ENCODE results near the gene USF1. TPM values are rescaled to one million over a fixed set of nuclear protein-coding genes. Genes with fewer than 3 reads are reported as not detected.

USF1 gene
- total and polyA plus RNA-seq, 9 of the 15 experiments (the other 6 are each of a cell fraction or from before 2014, with no cell fraction given): 7.4 to 60.2 (median 54.2) TPM

DNA sequence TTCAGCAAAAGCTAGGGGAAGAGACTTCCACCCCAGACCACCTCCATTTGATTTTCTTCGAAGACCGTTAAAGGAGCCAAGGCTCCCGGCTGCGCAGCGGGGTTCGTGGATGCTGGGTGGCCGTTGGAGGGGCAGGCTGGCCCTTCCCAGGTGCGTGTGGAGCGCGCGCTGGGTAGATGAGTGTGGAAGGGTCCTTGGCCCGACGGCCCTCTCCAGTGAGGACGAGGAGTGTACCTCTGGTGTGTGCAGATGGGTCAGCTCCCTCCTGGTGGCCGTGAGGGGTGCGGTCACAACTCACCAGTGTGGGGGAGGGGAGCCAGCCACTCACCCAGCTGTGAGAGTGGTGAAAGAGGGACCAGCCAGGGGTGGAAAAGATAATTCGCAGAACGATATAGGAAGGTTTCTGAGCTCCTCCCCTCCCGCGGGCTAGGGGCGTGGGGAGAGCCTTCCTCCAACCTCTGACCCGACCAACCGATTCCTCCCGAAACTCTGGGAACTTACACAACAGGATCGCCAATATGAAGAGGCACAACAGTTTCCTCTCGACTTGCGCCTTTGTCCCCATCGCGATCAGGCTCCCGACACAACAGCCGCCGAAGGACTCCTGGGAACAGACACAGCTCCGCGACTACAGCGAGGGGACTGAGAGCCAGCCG, 25.1 kb downstream of the USF1 start, which contains the start of gene F11R (continued):
- TF ChIP-seq POLR2H (tag; IDR thresholded peaks at IDR 0.05; ENCODE audit: low read depth) (0 out of 2 replicates have a peak, but pooled peaks have one; percentile 61), ZNF197 (CRISPR knock-in tag; IDR thresholded peaks at IDR 0.05; ENCODE audit: low read depth) (no peak), KAT8 (IDR thresholded peaks at IDR 0.05; ENCODE audit: low read depth) (no peak), ZNF717 (CRISPR knock-in tag; IDR thresholded peaks at IDR 0.05) (no peak), TSHZ1 (CRISPR knock-in tag; IDR thresholded peaks at IDR 0.05) (no peak), SRSF1 (IDR thresholded peaks at IDR 0.05; ENCODE audit: low read depth, low read length) (no peak), MYNN (IDR thresholded peaks at IDR 0.05) (peak; percentile 89; the same call in 1 of the 2 replicates), MYNN (CRISPR knock-in tag; IDR thresholded peaks at IDR 0.05) (no peak), SMARCE1 (IDR thresholded peaks at IDR 0.05) (peak; percentile 62), NRF1 (conservative IDR thresholded peaks at IDR 0.05 in 1 of 2, IDR thresholded peaks at IDR 0.05 in 1 of 2) (no peak), HEY1 (CRISPR knock-in tag; IDR thresholded peaks at IDR 0.05; ENCODE audit: borderline replicate concordance) (no peak), HNRNPK (IDR thresholded peaks at IDR 0.05; ENCODE audit: low read depth, low read length, poor library complexity, severe bottlenecking) (no peak), FOXJ2 (tag; IDR thresholded peaks at IDR 0.05) (no peak), POLR2B (IDR thresholded peaks at IDR 0.05; ENCODE audit: low read depth, partially characterized antibody) (peak; percentile 72), POLR2AphosphoS5 (IDR thresholded peaks at IDR 0.05; ENCODE audit: control insufficient read depth, insufficient read depth, low read depth, low read length) (peak; percentile 89), TEAD4 (IDR thresholded peaks at IDR 0.05; ENCODE audit: low read length) (peak; percentile 84), TEAD4 (CRISPR knock-in tag; IDR thresholded peaks at IDR 0.05; ENCODE audit: borderline replicate concordance) (no peak), NCOA6 (IDR thresholded peaks at IDR 0.05) (no peak), ATF7 (IDR thresholded peaks at IDR 0.05) (peak; percentile 58), CAMTA2 (CRISPR knock-in tag; conservative IDR thresholded peaks at IDR 0.05) (no peak)
- TF ChIP-seq, protein P1, sequence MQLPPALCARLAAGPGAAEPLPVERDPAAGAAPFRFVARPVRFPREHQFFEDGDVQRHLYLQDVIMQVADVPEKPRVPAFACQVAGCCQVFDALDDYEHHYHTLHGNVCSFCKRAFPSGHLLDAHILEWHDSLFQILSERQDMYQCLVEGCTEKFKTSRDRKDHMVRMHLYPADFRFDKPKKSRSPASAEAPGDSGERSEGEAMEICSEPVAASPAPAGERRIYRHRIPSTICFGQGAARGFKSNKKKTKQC (CRISPR knock-in tag; IDR thresholded peaks at IDR 0.05): 0 out of 2 replicates have a peak, but pooled peaks have one; percentile 77
- TF ChIP-seq, protein P2, sequence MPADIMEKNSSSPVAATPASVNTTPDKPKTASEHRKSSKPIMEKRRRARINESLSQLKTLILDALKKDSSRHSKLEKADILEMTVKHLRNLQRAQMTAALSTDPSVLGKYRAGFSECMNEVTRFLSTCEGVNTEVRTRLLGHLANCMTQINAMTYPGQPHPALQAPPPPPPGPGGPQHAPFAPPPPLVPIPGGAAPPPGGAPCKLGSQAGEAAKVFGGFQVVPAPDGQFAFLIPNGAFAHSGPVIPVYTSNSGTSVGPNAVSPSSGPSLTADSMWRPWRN (IDR thresholded peaks at IDR 0.05; ENCODE audit: low read depth): peak; percentile 36; the same call in 1 of the 2 replicates
- TF ChIP-seq, protein P3, sequence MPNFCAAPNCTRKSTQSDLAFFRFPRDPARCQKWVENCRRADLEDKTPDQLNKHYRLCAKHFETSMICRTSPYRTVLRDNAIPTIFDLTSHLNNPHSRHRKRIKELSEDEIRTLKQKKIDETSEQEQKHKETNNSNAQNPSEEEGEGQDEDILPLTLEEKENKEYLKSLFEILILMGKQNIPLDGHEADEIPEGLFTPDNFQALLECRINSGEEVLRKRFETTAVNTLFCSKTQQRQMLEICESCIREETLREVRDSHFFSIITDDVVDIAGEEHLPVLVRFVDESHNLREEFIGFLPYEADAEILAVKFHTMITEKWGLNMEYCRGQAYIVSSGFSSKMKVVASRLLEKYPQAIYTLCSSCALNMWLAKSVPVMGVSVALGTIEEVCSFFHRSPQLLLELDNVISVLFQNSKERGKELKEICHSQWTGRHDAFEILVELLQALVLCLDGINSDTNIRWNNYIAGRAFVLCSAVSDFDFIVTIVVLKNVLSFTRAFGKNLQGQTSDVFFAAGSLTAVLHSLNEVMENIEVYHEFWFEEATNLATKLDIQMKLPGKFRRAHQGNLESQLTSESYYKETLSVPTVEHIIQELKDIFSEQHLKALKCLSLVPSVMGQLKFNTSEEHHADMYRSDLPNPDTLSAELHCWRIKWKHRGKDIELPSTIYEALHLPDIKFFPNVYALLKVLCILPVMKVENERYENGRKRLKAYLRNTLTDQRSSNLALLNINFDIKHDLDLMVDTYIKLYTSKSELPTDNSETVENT (CRISPR knock-in tag; IDR thresholded peaks at IDR 0.05): peak; percentile 87
